Natural killer cell (primary cell): ENCODE measurements around the gene RNU2-63P. TPM values are rescaled to one million over a fixed set of nuclear protein-coding genes. Genes with fewer than 3 reads are reported as not detected.
A peak's percentile ranks its signal among the peaks of the same experiment; 100 is the strongest.

ENCODE experiments used
- ATAC-seq, 3 donors: fragments of 150-1000 bp in 2 of 3; fragments of 200-7000 bp in 1 of 3; cut with Tn5 transposase; 1 replicate in 1 of 3; 2 replicates in 2 of 3; pipeline ENCODE4 v1.10.0; 2021; ENCODE audit warnings: mild to moderate bottlenecking in 2 of 3, moderate library complexity in 2 of 3
- DNase-seq, 2 donors: peaks; one replicate each; pipeline versions ENCODE4 v3.0.0 to v3.0.0-alpha.2; 2013 to 2021; ENCODE audit warnings: mixed read lengths in 1 of 2
- H3K27ac ChIP-seq: one replicate; pipeline ENCODE4 v1.5.1; 2013; ENCODE audit warnings: mild to moderate bottlenecking, low read length
- H3K27me3 ChIP-seq: one replicate; pipeline ENCODE4 v1.6.1; 2013; ENCODE audit warnings: low read length; ENCODE audit not compliant: control insufficient read depth, insufficient read depth
- H3K36me3 ChIP-seq: one replicate; pipeline ENCODE4 v1.6.1; 2013; ENCODE audit warnings: low read length; ENCODE audit not compliant: control insufficient read depth, insufficient read depth
- H3K4me1 ChIP-seq: one replicate; pipeline ENCODE4 v1.6.1; 2013; ENCODE audit warnings: low read length; ENCODE audit not compliant: control insufficient read depth, insufficient read depth
- H3K4me3 ChIP-seq: one replicate; pipeline ENCODE4 v1.5.1; 2013; ENCODE audit warnings: low read length
- H3K9me3 ChIP-seq: one replicate; pipeline ENCODE4 v1.6.1; 2013; ENCODE audit warnings: low read length; ENCODE audit not compliant: control insufficient read depth, insufficient read depth
- H3K27ac Mint-ChIP-seq, 2 donors: one replicate each; pipeline ENCODE4 v1.8.0; 2022; ENCODE audit warnings: mild to moderate bottlenecking in 2 of 2, mixed read lengths in 2 of 2, moderate library complexity in 1 of 2
- H3K27me3 Mint-ChIP-seq, 2 donors: one replicate each; pipeline ENCODE4 v1.8.0; 2022; ENCODE audit warnings: low read depth in 2 of 2, mixed read lengths in 2 of 2
- H3K36me3 Mint-ChIP-seq: one replicate; pipeline ENCODE4 v1.8.0; 2022; ENCODE audit warnings: mixed read lengths
- H3K4me1 Mint-ChIP-seq, 2 donors: one replicate each; pipeline ENCODE4 v1.8.0; 2022; ENCODE audit warnings: mixed read lengths in 2 of 2
- H3K4me3 Mint-ChIP-seq: one replicate; pipeline ENCODE4 v1.8.0; 2022; ENCODE audit warnings: mild to moderate bottlenecking, moderate library complexity, mixed read lengths
- H3K9me3 Mint-ChIP-seq, 2 donors: one replicate each; pipeline ENCODE4 v1.8.0; 2022; ENCODE audit warnings: mixed read lengths in 2 of 2
- WGBS: methylation state at CpG from one replicate; pipeline ENCODE4 v1.1.7; 2013; ENCODE audit warnings: missing lambda C conversion rate; ENCODE audit not compliant: insufficient coverage; 5-methylcytosine and 5-hydroxymethylcytosine counted together
- intact Hi-C: fragments of 100-400 bp; cut with micrococcal nuclease; formaldehyde crosslinking; loops from one replicate; pipeline ENCODE4 v1.14.2; 2022
- total RNA-seq, 4 donors: library from RNA; stranded (reverse); fragments of 120-200 nt in 1 of 4; gene quantifications; one replicate each; pipeline versions ENCODE4 v1.2.3 to v1.2.4, GENCODE V29; 2013 to 2022
- TF ChIP-seq, protein P1 (sequence below): fragments of 200-600 bp; IDR thresholded peaks from one replicate; pipeline ENCODE4 v1.8.0; 2022; ENCODE audit warnings: antibody characterized with exemption

RNU2-63P gene
- total RNA-seq, 3 donors from 2014 or later (not counting 1 experiment from before 2014, with no cell fraction given) = 46.9 to 117 (median 48.3) TPM

DNA sequence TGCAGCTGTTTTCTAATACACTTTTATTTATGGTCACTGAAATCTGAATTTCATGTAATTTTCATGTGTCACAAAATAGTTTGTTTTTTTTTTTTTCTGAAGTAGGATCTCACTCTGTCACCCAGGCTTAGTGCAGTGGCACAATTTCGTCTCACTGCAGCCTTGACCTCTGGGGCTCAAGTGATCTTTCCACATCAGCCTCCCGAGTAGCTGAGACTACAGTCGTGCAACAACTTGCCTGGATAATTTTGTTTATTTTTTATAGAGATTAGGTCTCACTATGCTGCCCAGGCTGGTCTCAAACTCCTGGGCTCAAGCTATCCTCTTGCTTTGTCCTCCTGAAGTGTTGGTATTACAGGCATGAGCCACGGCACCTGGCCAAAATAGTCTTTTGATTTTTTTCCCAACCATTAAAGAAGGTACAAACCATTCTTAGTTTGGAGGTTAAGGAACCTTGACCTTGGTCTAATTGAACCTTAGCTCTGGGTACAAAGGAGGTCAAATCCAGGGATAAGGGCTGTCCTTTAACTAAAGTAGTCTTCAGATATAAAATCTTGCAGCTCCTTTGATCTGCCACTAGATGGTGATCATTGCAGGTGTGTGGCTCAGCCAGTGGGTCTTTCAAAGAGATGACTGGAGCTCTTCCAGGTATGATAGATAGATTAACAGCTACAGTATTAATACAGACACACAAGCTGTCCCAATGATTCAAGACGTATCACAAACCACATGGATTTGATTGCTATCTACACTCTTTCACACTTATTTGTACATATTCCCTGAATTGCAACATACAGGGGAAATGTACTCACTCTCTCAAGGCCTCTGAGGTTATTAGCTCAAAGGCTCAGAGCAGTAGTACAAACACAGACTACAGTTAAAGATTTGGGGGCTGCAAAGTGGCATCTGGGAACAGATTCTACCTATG, 43.9 kb upstream of the RNU2-63P start:
- no peaks in the 10 kb centered on the region for H3K9me3 Mint-ChIP-seq
- Histone ChIP-seq H3K27ac (no peak overlapping the region), H3K4me1 (peaks cover 5% of the 10 kb centered on the region), H3K27me3 (no peaks in the 10 kb centered on the region), H3K36me3 (no peaks in the 10 kb centered on the region), H3K9me3 (no peaks in the 10 kb centered on the region), H3K4me3 (no peak overlapping the region)
- H3K27ac Mint-ChIP-seq = no peak overlapping the region
- peak in 1 of 2 donors; percentile 71 for DNase-seq
- H3K4me3 Mint-ChIP-seq = no peak overlapping the region
- TF ChIP-seq, protein P1, sequence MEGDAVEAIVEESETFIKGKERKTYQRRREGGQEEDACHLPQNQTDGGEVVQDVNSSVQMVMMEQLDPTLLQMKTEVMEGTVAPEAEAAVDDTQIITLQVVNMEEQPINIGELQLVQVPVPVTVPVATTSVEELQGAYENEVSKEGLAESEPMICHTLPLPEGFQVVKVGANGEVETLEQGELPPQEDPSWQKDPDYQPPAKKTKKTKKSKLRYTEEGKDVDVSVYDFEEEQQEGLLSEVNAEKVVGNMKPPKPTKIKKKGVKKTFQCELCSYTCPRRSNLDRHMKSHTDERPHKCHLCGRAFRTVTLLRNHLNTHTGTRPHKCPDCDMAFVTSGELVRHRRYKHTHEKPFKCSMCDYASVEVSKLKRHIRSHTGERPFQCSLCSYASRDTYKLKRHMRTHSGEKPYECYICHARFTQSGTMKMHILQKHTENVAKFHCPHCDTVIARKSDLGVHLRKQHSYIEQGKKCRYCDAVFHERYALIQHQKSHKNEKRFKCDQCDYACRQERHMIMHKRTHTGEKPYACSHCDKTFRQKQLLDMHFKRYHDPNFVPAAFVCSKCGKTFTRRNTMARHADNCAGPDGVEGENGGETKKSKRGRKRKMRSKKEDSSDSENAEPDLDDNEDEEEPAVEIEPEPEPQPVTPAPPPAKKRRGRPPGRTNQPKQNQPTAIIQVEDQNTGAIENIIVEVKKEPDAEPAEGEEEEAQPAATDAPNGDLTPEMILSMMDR = peak; percentile 76
- peaks cover 9 to 10% of the 10 kb centered on the region in 2 donors for H3K4me1 Mint-ChIP-seq
- ATAC-seq = peak in 2 of 3 donors; percentile 17 to 26
- H3K27me3 Mint-ChIP-seq = no peaks in the 10 kb centered on the region
- WGBS = 68% methylated on average over 5 of the region's 5 CpGs
- intact Hi-C loops = loop anchor here (1.0 kb wide), 1 partner anchor 100 kb away; no protein-coding TSS in a partner anchor
- no peaks in the 10 kb centered on the region for H3K36me3 Mint-ChIP-seq

- H3K4me1 Mint-ChIP-seq = peaks cover 29 to 30% of the 10 kb centered on the region in 2 donors
- no peaks in the 10 kb centered on the region for H3K36me3 Mint-ChIP-seq
- no peaks in the 10 kb centered on the region for H3K27me3 Mint-ChIP-seq
- no peak overlapping the region for H3K27ac Mint-ChIP-seq
- intact Hi-C loops = no loop called here
- Histone ChIP-seq H3K4me3 (no peak overlapping the region), H3K9me3 (no peaks in the 10 kb centered on the region), H3K27me3 (no peaks in the 10 kb centered on the region), H3K27ac (no peak overlapping the region), H3K4me1 (peaks cover 16% of the 10 kb centered on the region), H3K36me3 (no peaks in the 10 kb centered on the region)
- peak in 1 of 2 donors; percentile 25 for DNase-seq
- H3K9me3 Mint-ChIP-seq = no peaks in the 10 kb centered on the region
- H3K4me3 Mint-ChIP-seq = peak overlapping the region; percentile 19
- WGBS = 85% methylated on average over 5 of the region's 5 CpGs
- TF ChIP-seq, protein P1 = no peak
- ATAC-seq = no peak
Measured at GRCh38 chr2:88058191-88058590, 41.8 kb upstream of the RNU2-63P start.

GRCh38 chr2:88057437-88057844, 41.1 kb upstream of the RNU2-63P start:
- H3K9me3 Mint-ChIP-seq = no peaks in the 10 kb centered on the region
- Histone ChIP-seq H3K27me3 (no peaks in the 10 kb centered on the region), H3K4me3 (no peak overlapping the region), H3K4me1 (peaks cover 16% of the 10 kb centered on the region), H3K36me3 (no peaks in the 10 kb centered on the region), H3K27ac (no peak overlapping the region), H3K9me3 (no peaks in the 10 kb centered on the region)
- H3K27me3 Mint-ChIP-seq = no peaks in the 10 kb centered on the region
- ATAC-seq (no peak), DNase-seq (no peak)
- peak overlapping the region in 1 of 2 donors; percentile 99 for H3K27ac Mint-ChIP-seq
- H3K4me1 Mint-ChIP-seq = peaks cover 35 to 37% of the 10 kb centered on the region in 2 donors
- intact Hi-C loops = no loop called here
- TF ChIP-seq, protein P1 = no peak
- no peaks in the 10 kb centered on the region for H3K36me3 Mint-ChIP-seq
- 73% methylated on average over 4 of the region's 4 CpGs for WGBS
- H3K4me3 Mint-ChIP-seq = peak overlapping the region; percentile 94
